GM12878 (cell line): Measurements from ENCODE around the gene IMMP2L. TPM values are rescaled to one million over a fixed set of nuclear protein-coding genes. Genes with fewer than 3 reads are reported as not detected.

Experiments
- ATAC-seq: fragments of 200-7000 bp; cut with Tn5 transposase; 3 replicates; pipeline ENCODE4 v1.9.1; 2020; ENCODE audit warnings: mild to moderate bottlenecking, moderate library complexity
- BruUV-seq: library from RNA; stranded (reverse); fragments of 400-500 nt; replicated peaks from 2 replicates; lab custom pipeline; 2021; lab: Mats Ljungman, UMichigan
- CTCF ChIA-PET: fragments of 300-600 bp; sonication (Branson Sonifier 250); formaldehyde crosslinking; extraction: SDS; loops from one replicate; lab custom pipeline; 2021; ENCODE audit warnings: inconsistent platforms; lab: Yijun Ruan, JAX
- POLR2A ChIA-PET: fragments of 350-600 bp; formaldehyde crosslinking; extraction: SDS; loops from one replicate; lab custom pipeline; 2021; ENCODE audit warnings: inconsistent platforms; lab: Charles Lee
- RAD21 ChIA-PET: fragments of 300-600 bp; sonication (Branson Sonifier 250); formaldehyde crosslinking; loops from one replicate; lab custom pipeline; 2023; ENCODE audit warnings: antibody characterized with exemption; ENCODE audit not compliant: unreplicated experiment; lab: Charles Lee
- SMC1A ChIA-PET: fragments of 300-600 bp; sonication (Branson Sonifier 250); formaldehyde crosslinking; loops from one replicate; lab custom pipeline; 2023; ENCODE audit not compliant: unreplicated experiment, uncharacterized antibody; lab: Charles Lee
- DNase-seq: peaks from one replicate; pipeline ENCODE4 v3.0.0-alpha.2; 2011; ENCODE audit warnings: low read depth, low spot score
- FAIRE-seq: peaks from 3 replicates; lab custom pipeline; 2011; peaks lifted over from hg19 to GRCh38; lab: Jason Lieb, UNC
- H2AFZ ChIP-seq: 2 replicates; pipeline ENCODE4 v1.6.0; 2011; ENCODE audit warnings: low read depth, low read length, control low read depth; ENCODE audit not compliant: control insufficient read depth
- H3K27ac ChIP-seq: 2 replicates; pipeline ENCODE4 v1.5.1; 2011; ENCODE audit warnings: control low read depth; ENCODE audit not compliant: control insufficient read depth, insufficient read depth
- H3K27me3 ChIP-seq, 2 experiments: replicated peaks in 1 of 2; 2 replicates each; pipeline versions ENCODE4 v1.6.0 to v1.6.1; 2011; ENCODE audit warnings: low read length in 1 of 2; ENCODE audit not compliant: control insufficient read depth in 2 of 2, insufficient read depth in 2 of 2
- H3K36me3 ChIP-seq, 2 experiments: 2 replicates each; pipeline ENCODE4 v1.5.1; 2011; ENCODE audit warnings: low read length in 1 of 2; ENCODE audit not compliant: control insufficient read depth in 2 of 2, insufficient read depth in 2 of 2
- H3K4me1 ChIP-seq: 2 replicates; pipeline ENCODE4 v1.6.1; 2011; ENCODE audit warnings: mild to moderate bottlenecking, low read length, moderate library complexity, mixed read lengths; ENCODE audit not compliant: control insufficient read depth, insufficient read depth
- H3K4me2 ChIP-seq: 2 replicates; pipeline ENCODE4 v1.6.0; 2011; ENCODE audit warnings: control low read depth; ENCODE audit not compliant: control insufficient read depth, insufficient read depth
- H3K4me3 ChIP-seq: fragments of 200-600 bp; sonication (generic); 2 replicates; pipeline ENCODE4 v1.5.1; 2016
- H3K79me2 ChIP-seq: 2 replicates; pipeline ENCODE4 v1.6.0; 2011; ENCODE audit warnings: low read length; ENCODE audit not compliant: control insufficient read depth, insufficient read depth
- H3K9ac ChIP-seq: 2 replicates; pipeline ENCODE4 v1.8.0; 2011; ENCODE audit warnings: low read length, control low read depth, mixed read lengths; ENCODE audit not compliant: control insufficient read depth, insufficient read depth
- H3K9me3 ChIP-seq: replicated peaks from 3 replicates; pipeline ENCODE4 v1.5.1; 2011; ENCODE audit warnings: mild to moderate bottlenecking, low read length; ENCODE audit not compliant: control insufficient read depth, insufficient read depth
- H4K20me1 ChIP-seq: 2 replicates; pipeline ENCODE4 v1.6.0; 2011; ENCODE audit not compliant: control insufficient read depth, insufficient read depth
- HCFC1 ChIP-seq: fragments of 150-350 bp; IDR thresholded peaks from 2 replicates; pipeline ENCODE4 v1.6.1; 2014; ENCODE audit warnings: low read length
- IRF4 ChIP-seq: IDR thresholded peaks from 2 replicates; pipeline ENCODE4 v1.6.1; 2011; ENCODE audit warnings: low read depth, low read length
- KDM1A ChIP-seq: fragments of 200-600 bp; sonication (generic); IDR thresholded peaks from 2 replicates; pipeline ENCODE4 v1.6.1; 2016; ENCODE audit warnings: borderline replicate concordance
- POLR2AphosphoS5 ChIP-seq: IDR thresholded peaks from 2 replicates; pipeline ENCODE4 v1.6.1; 2011; ENCODE audit warnings: mild to moderate bottlenecking, low read length, inconsistent platforms
- ZNF207 ChIP-seq: fragments of 450-650 bp; IDR thresholded peaks from 2 replicates; pipeline ENCODE4 v1.6.1; 2014; ENCODE audit warnings: antibody characterized with exemption, mild to moderate bottlenecking, borderline replicate concordance
- in situ Hi-C: fragments of 300-500 bp; cut with MboI; formaldehyde crosslinking; loops from 9 replicates; pipeline ENCODE4 v1.14.3; 2018; ENCODE audit warnings: mixed read lengths
- intact Hi-C: fragments of 100-400 bp; cut with micrococcal nuclease; formaldehyde crosslinking; loops from one replicate; pipeline ENCODE4 v1.14.2; 2022; ENCODE audit not compliant: unreplicated experiment
- polyA plus RNA-seq, 11 experiments: library from polyadenylated mRNA; depleted of rRNA in 4 of 11; unstranded in 6 of 11; stranded (reverse) in 5 of 11; fragments of >200 nt; fragmentation: Nextera tagmentation in 4 of 11; fragmentation: Illumina TruSeq in 1 of 11; extraction: Ambion mirVana in 4 of 11; extraction: Trizol in 1 of 11; gene quantifications; 1 replicate in 1 of 11; 2 replicates in 10 of 11; pipeline versions ENCODE4 v1.2.1 to v1.2.3, GENCODE V29; 2011 to 2016; ENCODE audit warnings: inconsistent platforms in 2 of 11, missing spikeins in 2 of 11, low read depth in 1 of 11
- total RNA-seq, 4 experiments: library from RNA; depleted of rRNA in 3 of 4; stranded (reverse); fragments of >200 nt in 3 of 4; fragmentation: Illumina TruSeq in 1 of 4; extraction: Trizol in 1 of 4; gene quantifications; 2 replicates each; pipeline versions ENCODE4 v1.2.1 to v1.2.3, GENCODE V29; 2013 to 2021
- TF ChIP-seq, protein P1 (sequence below): fragments of 150-350 bp; IDR thresholded peaks from 2 replicates; pipeline ENCODE4 v1.6.1; 2016; ENCODE audit warnings: low read depth, low read length
- TF ChIP-seq, protein P2 (sequence below): IDR thresholded peaks from 2 replicates; pipeline ENCODE4 v1.6.1; 2011; ENCODE audit warnings: borderline replicate concordance, low read depth, mild to moderate bottlenecking, moderate library complexity, low read length; ENCODE audit not compliant: insufficient read depth, poor library complexity, severe bottlenecking

The IMMP2L gene
- total and polyA plus RNA-seq, 10 of the 15 experiments (the other 5 are each of a cell fraction or from before 2014, with no cell fraction given), result 12.6 to 46.3 (median 19.6) TPM

DNA sequence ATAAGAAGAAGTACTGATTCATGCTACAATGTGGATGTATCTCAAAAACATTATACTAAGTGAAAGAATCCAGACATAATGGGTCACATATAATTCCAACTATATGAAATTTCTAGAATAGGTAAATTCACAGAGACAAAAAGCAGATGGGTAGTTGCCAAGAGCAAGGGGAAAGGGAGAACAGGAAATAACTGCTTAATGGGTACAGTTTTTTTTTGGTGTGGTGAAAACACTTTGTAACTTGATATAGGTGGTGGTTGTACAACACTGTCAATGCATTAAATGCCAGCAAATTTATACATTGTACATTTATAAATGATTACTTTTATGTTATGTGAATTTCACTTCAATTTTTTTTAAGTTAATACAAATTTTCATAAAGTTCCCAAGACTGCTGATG lies 490.7 kb downstream of the IMMP2L start:
- POLR2A ChIA-PET, result no interaction called here

More for the DNA sequence above, 490.7 kb downstream of the IMMP2L start:
- no peak overlapping the region for H3K27ac ChIP-seq
- H3K79me2 ChIP-seq, result no peaks in the 10 kb centered on the region
- DNase-seq, result no peak
- no peak overlapping the region for H3K4me2 ChIP-seq
- no peak overlapping the region for H3K4me3 ChIP-seq
- TF ChIP-seq HCFC1 (no peak), POLR2AphosphoS5 (no peak), ZNF207 (no peak), KDM1A (no peak), IRF4 (no peak)
- TF ChIP-seq, protein P1, sequence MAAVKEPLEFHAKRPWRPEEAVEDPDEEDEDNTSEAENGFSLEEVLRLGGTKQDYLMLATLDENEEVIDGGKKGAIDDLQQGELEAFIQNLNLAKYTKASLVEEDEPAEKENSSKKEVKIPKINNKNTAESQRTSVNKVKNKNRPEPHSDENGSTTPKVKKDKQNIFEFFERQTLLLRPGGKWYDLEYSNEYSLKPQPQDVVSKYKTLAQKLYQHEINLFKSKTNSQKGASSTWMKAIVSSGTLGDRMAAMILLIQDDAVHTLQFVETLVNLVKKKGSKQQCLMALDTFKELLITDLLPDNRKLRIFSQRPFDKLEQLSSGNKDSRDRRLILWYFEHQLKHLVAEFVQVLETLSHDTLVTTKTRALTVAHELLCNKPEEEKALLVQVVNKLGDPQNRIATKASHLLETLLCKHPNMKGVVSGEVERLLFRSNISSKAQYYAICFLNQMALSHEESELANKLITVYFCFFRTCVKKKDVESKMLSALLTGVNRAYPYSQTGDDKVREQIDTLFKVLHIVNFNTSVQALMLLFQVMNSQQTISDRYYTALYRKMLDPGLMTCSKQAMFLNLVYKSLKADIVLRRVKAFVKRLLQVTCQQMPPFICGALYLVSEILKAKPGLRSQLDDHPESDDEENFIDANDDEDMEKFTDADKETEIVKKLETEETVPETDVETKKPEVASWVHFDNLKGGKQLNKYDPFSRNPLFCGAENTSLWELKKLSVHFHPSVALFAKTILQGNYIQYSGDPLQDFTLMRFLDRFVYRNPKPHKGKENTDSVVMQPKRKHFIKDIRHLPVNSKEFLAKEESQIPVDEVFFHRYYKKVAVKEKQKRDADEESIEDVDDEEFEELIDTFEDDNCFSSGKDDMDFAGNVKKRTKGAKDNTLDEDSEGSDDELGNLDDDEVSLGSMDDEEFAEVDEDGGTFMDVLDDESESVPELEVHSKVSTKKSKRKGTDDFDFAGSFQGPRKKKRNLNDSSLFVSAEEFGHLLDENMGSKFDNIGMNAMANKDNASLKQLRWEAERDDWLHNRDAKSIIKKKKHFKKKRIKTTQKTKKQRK, result no peak
- TF ChIP-seq, protein P2, sequence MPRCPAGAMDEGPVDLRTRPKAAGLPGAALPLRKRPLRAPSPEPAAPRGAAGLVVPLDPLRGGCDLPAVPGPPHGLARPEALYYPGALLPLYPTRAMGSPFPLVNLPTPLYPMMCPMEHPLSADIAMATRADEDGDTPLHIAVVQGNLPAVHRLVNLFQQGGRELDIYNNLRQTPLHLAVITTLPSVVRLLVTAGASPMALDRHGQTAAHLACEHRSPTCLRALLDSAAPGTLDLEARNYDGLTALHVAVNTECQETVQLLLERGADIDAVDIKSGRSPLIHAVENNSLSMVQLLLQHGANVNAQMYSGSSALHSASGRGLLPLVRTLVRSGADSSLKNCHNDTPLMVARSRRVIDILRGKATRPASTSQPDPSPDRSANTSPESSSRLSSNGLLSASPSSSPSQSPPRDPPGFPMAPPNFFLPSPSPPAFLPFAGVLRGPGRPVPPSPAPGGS, result no peak
- TF ChIP-seq, all 136 proteins: peak for 0
- FAIRE-seq, result no peak
- Histone ChIP-seq H3K36me3 (no peaks in the 10 kb centered on the region), H3K9ac (no peak overlapping the region), H3K27me3 (no peaks in the 10 kb centered on the region), H3K9me3 (no peaks in the 10 kb centered on the region), H4K20me1 (no peaks in the 10 kb centered on the region), H2AFZ (no peak overlapping the region), H3K4me1 (no peaks in the 10 kb centered on the region)
- intact Hi-C loops (no loop called here), in situ Hi-C loops (no loop called here)
- SMC1A ChIA-PET, result no interaction called here
- CTCF ChIA-PET, result no interaction called here
- RAD21 ChIA-PET, result no interaction called here
- ATAC-seq, result no peak
- no TSS peak for BruUV-seq
